HFFc6 (cell line): ENCODE data around the gene CCNY. TPM values are rescaled to one million over a fixed set of nuclear protein-coding genes. Genes with fewer than 3 reads are reported as not detected.

ENCODE experiments used
- DNase-seq: peaks from one replicate; pipeline ENCODE4 v3.0.0-alpha.2; 2018
- H3K27ac Mint-ChIP-seq: 2 replicates; pipeline ENCODE4 v1.8.0; 2020; ENCODE audit warnings: mild to moderate bottlenecking, mixed read lengths
- H3K27me3 Mint-ChIP-seq: 2 replicates; pipeline ENCODE4 v1.8.0; 2021; ENCODE audit warnings: mild to moderate bottlenecking, moderate library complexity, mixed read lengths; ENCODE audit not compliant: insufficient read depth
- H3K36me3 Mint-ChIP-seq: 2 replicates; pipeline ENCODE4 v1.8.0; 2021; ENCODE audit warnings: low read depth, mixed read lengths
- H3K4me1 Mint-ChIP-seq: 2 replicates; pipeline ENCODE4 v1.8.0; 2020; ENCODE audit warnings: low read depth, mixed read lengths
- H3K4me3 Mint-ChIP-seq: 2 replicates; pipeline ENCODE4 v1.8.0; 2020; ENCODE audit warnings: mild to moderate bottlenecking, moderate library complexity, mixed read lengths
- H3K9me3 Mint-ChIP-seq: 2 replicates; pipeline ENCODE4 v1.8.0; 2020; ENCODE audit warnings: mild to moderate bottlenecking, mixed read lengths
- CTCF ChIP-seq: fragments of 200-600 bp; sonication (generic); IDR thresholded peaks from 2 replicates; pipeline ENCODE4 v1.5.0; 2021; ENCODE audit warnings: antibody characterized with exemption, mild to moderate bottlenecking
- total RNA-seq, 6 experiments: library from RNA; stranded (reverse); fragmentation: NEBNext Ultra II Directional; extraction: Animal tissue kit (Norgen Biotek cat#: 25700); gene quantifications; 2 replicates in 1 of 6; 3 replicates in 5 of 6; pipeline ENCODE4 v1.2.3, GENCODE V29; 2021

The CCNY gene
- total RNA-seq, 6 experiments from 2014 or later, result 60.0 to 76.6 (median 69.9) TPM

GRCh38 chr10:35347121-35347562 is 10.8 kb downstream of the CCNY start:
- 0 out of 2 replicates have a peak overlapping the region, but pooled peaks have one; percentile 15 for H3K27ac Mint-ChIP-seq
- no peak for DNase-seq
- H3K4me1 Mint-ChIP-seq, result peaks cover 50% of the 10 kb centered on the region
- no peak for TF ChIP-seq CTCF
- no peaks in the 10 kb centered on the region for H3K9me3 Mint-ChIP-seq
- H3K36me3 Mint-ChIP-seq, result 0 out of 2 replicates have a peak, but pooled peaks cover 3% of the 10 kb centered on the region
- H3K4me3 Mint-ChIP-seq, result no peak overlapping the region
- H3K27me3 Mint-ChIP-seq, result no peaks in the 10 kb centered on the region; the same call in 1 of the 2 replicates

GRCh38 chr10:35347899-35348608 is 11.7 kb downstream of the CCNY start:
- Mint-ChIP-seq H3K27me3 (no peaks in the 10 kb centered on the region; the same call in 1 of the 2 replicates), H3K36me3 (0 out of 2 replicates have a peak, but pooled peaks cover 3% of the 10 kb centered on the region), H3K4me3 (no peak overlapping the region), H3K9me3 (no peaks in the 10 kb centered on the region), H3K4me1 (peaks cover 59% of the 10 kb centered on the region), H3K27ac (no peak overlapping the region)
- no peak for TF ChIP-seq CTCF
- DNase-seq, result no peak

GRCh38 chr10:35348609-35349388 is 12.5 kb downstream of the CCNY start:
- H3K27me3 Mint-ChIP-seq, result no peaks in the 10 kb centered on the region; the same call in 1 of the 2 replicates
- peaks cover 66% of the 10 kb centered on the region for H3K4me1 Mint-ChIP-seq
- TF ChIP-seq CTCF, result no peak
- no peak overlapping the region for H3K4me3 Mint-ChIP-seq
- DNase-seq, result no peak
- 0 out of 2 replicates have a peak, but pooled peaks cover 3% of the 10 kb centered on the region for H3K36me3 Mint-ChIP-seq
- no peak overlapping the region for H3K27ac Mint-ChIP-seq
- no peaks in the 10 kb centered on the region for H3K9me3 Mint-ChIP-seq

- H3K4me3 Mint-ChIP-seq, result no peak overlapping the region
- H3K4me1 Mint-ChIP-seq, result peaks cover 73% of the 10 kb centered on the region
- TF ChIP-seq CTCF, result no peak
Measured at GRCh38 chr10:35349389-35349915, 13.1 kb downstream of the CCNY start.

GRCh38 chr10:35351021-35351420 is 14.7 kb downstream of the CCNY start:
- no peaks in the 10 kb centered on the region for H3K27me3 Mint-ChIP-seq
- no peak overlapping the region for H3K4me3 Mint-ChIP-seq
- H3K9me3 Mint-ChIP-seq, result no peaks in the 10 kb centered on the region
- H3K27ac Mint-ChIP-seq, result no peak overlapping the region
- DNase-seq, result no peak
- peaks cover 80% of the 10 kb centered on the region for H3K4me1 Mint-ChIP-seq
- 0 out of 2 replicates have a peak, but pooled peaks cover 3% of the 10 kb centered on the region for H3K36me3 Mint-ChIP-seq
- no peak for TF ChIP-seq CTCF

More at GRCh38 chr10:35349389-35349915, 13.1 kb downstream of the CCNY start:
- no peak overlapping the region for H3K27ac Mint-ChIP-seq
- 0 out of 2 replicates have a peak, but pooled peaks cover 3% of the 10 kb centered on the region for H3K36me3 Mint-ChIP-seq
- no peaks in the 10 kb centered on the region for H3K9me3 Mint-ChIP-seq
- no peak for DNase-seq
- H3K27me3 Mint-ChIP-seq, result no peaks in the 10 kb centered on the region
